ENCODE data around the gene NADSYN1. TPM values are rescaled to one million over a fixed set of nuclear protein-coding genes. Genes with fewer than 3 reads are reported as not detected.
"Not testable (repeated sequence)": the region's sequence is repeated elsewhere in the genome, so short reads cannot be mapped to it uniquely, and the experiment has no call there.

The NADSYN1 gene
- total RNA-seq, 1 experiment from 2014 or later: 58.2 TPM

DNA sequence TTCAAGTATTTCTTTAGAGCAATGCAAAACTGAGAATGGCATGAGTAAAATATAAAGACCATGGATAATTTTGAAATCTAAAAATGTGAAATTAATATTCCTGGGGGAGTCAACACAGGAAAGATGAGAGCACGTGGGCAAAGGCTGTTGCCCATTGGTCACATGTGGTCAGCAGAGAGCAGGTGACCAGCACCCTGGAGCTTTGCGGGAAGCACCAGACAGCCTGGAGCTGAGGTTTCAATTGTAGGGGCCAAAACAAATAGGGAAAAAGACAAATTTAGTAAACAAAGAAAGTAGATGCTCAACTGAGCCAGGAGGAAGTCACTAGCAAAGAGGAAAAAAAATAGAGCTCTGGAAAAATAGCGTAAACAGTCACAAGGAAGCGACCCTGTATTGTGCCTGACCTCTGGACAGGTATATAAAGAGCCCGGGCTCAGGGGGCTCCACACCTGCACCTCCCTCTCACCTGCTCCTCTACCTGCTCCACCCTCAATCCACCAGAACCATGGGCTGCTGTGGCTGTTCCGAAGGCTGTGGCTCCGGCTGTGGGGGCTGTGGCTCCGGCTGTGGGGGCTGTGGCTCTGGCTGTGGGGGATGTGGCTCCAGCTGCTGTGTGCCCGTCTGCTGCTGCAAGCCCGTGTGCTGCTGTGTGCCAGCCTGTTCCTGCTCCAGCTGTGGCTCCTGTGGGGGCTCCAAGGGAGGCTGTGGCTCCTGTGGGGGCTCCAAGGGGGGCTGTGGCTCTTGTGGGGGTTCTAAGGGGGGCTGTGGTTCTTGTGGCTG is 74.0 kb downstream of the NADSYN1 start, which contains the start of gene KRTAP5-7:
Gene KRTAP5-7 (plus strand): TSS at position 472 of the 780 bp plus-strand sequence. CDS start 34 bp downstream, at position 506.
- H4K20me1 ChIP-seq (ENCODE audit: insufficient read depth); H3K4me2 ChIP-seq (ENCODE audit: low read length); H3K27me3 ChIP-seq (ENCODE audit: insufficient read depth, low read length); H2AFZ ChIP-seq (ENCODE audit: low read depth, low read length, poor library complexity, severe bottlenecking); H3K36me3 ChIP-seq (ENCODE audit: control insufficient read depth in 1 of 2, insufficient read depth in 2 of 2, low read length in 2 of 2); ATAC-seq; DNase-seq (ENCODE audit: low read depth, low spot score); CTCF ChIA-PET; H3K4me3 ChIP-seq (replicated peaks in 1 of 2; ENCODE audit: low read depth in 1 of 2, low read length in 2 of 2); POLR2A ChIA-PET; H3K79me2 ChIP-seq (ENCODE audit: insufficient read depth, low read length); H3K9me3 ChIP-seq (ENCODE audit: control insufficient read depth in 1 of 2, insufficient read depth in 1 of 2, low read depth in 1 of 2, low read length in 2 of 2); H3K27ac ChIP-seq (ENCODE audit: low read depth, low read length); BruUV-seq (replicated peaks); H3K9ac ChIP-seq (ENCODE audit: low read length); H3K4me1 ChIP-seq (ENCODE audit: control insufficient read depth in 1 of 2, insufficient read depth in 2 of 2, low read length in 2 of 2); H3K9me2 ChIP-seq (ENCODE audit: insufficient read depth); RAD21 ChIA-PET (ENCODE audit: low non-redundant PET in 1 of 2, low total read pairs in 2 of 2, uncharacterized antibody in 2 of 2, unreplicated experiment in 2 of 2); intact Hi-C loops (cut with micrococcal nuclease): not testable (repeated sequence)

DNA sequence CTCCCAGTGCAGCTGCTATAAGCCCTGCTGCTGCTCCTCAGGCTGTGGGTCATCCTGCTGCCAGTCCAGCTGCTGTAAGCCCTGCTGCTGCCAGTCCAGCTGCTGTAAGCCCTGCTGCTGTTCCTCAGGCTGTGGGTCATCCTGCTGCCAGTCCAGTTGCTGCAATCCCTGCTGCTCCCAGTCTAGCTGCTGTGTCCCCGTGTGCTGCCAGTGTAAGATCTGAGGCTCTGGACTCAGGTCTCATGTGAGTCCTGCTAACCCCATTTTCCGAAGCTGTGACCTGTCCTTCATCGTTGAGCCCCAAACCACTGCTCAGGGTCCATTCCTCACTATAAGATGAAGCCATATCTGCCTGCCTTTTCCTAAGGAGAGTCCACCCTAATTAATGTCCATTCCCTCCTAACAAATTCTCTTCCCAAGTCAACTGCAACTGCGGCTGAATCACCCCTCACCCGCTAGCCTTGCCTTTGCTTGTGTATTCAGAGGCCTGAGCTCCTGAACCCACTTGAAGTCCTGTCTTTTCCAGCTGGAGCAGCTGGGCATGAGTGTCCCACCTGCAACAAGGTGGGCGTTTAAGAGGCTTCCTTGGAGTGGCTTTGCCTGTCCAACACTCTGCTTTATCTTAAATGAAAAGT is 74.7 kb downstream of the NADSYN1 start:
- ChIA-PET RAD21 (ENCODE audit: low non-redundant PET in 1 of 2, low total read pairs in 2 of 2, uncharacterized antibody in 2 of 2, unreplicated experiment in 2 of 2) (no interaction called here), POLR2A (no interaction called here), CTCF (no interaction called here)
- no peaks in the 10 kb centered on the region for H3K36me3 ChIP-seq (ENCODE audit: control insufficient read depth in 1 of 2, insufficient read depth in 2 of 2, low read length in 2 of 2)
- no peak overlapping the region for H2AFZ ChIP-seq (ENCODE audit: low read depth, low read length, poor library complexity, severe bottlenecking)
- H3K79me2 ChIP-seq (ENCODE audit: insufficient read depth, low read length): no peaks in the 10 kb centered on the region
- DNase-seq (ENCODE audit: low read depth, low spot score): no peak
- no peaks in the 10 kb centered on the region for H3K9me3 ChIP-seq (ENCODE audit: control insufficient read depth in 1 of 2, insufficient read depth in 1 of 2, low read depth in 1 of 2, low read length in 2 of 2)
- H4K20me1 ChIP-seq (ENCODE audit: insufficient read depth): no peaks in the 10 kb centered on the region
- no peak for ATAC-seq
- H3K27ac ChIP-seq (ENCODE audit: low read depth, low read length): no peak overlapping the region
- no peaks in the 10 kb centered on the region for H3K9me2 ChIP-seq (ENCODE audit: insufficient read depth)
- H3K4me3 ChIP-seq (replicated peaks in 1 of 2; ENCODE audit: low read depth in 1 of 2, low read length in 2 of 2): no peak overlapping the region
- no peaks in the 10 kb centered on the region for H3K4me1 ChIP-seq (ENCODE audit: control insufficient read depth in 1 of 2, insufficient read depth in 2 of 2, low read length in 2 of 2)
- H3K4me2 ChIP-seq (ENCODE audit: low read length): no peak overlapping the region
- intact Hi-C loops (cut with micrococcal nuclease): no loop called here
- no peak for TF ChIP-seq EGR1 (IDR thresholded peaks at IDR 0.05; ENCODE audit: low read depth)
- TF ChIP-seq EZH2phosphoT487 (IDR thresholded peaks at IDR 0.05; ENCODE audit: borderline replicate concordance): no peak
- TF ChIP-seq EZH2 (IDR thresholded peaks at IDR 0.05): no peak
- TF ChIP-seq, protein P1, sequence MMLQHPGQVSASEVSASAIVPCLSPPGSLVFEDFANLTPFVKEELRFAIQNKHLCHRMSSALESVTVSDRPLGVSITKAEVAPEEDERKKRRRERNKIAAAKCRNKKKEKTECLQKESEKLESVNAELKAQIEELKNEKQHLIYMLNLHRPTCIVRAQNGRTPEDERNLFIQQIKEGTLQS (IDR thresholded peaks at IDR 0.05): no peak
- TF ChIP-seq, protein P2, sequence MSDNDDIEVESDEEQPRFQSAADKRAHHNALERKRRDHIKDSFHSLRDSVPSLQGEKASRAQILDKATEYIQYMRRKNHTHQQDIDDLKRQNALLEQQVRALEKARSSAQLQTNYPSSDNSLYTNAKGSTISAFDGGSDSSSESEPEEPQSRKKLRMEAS (IDR thresholded peaks at IDR 0.05): no peak
- no peak for TF ChIP-seq POLR2AphosphoS5 (IDR thresholded peaks at IDR 0.05; ENCODE audit: low read depth, low read length)
- TF ChIP-seq SRF (IDR thresholded peaks at IDR 0.05; ENCODE audit: low read depth): no peak
- no peak for TF ChIP-seq POLR2A (IDR thresholded peaks at IDR 0.05; ENCODE audit: borderline replicate concordance, extremely low read depth, insufficient read depth, insufficient read length)
- no peak for TF ChIP-seq JUND (IDR thresholded peaks at IDR 0.05)
- no peak for TF ChIP-seq ZFX (IDR thresholded peaks at IDR 0.05)
- TF ChIP-seq, protein P3, sequence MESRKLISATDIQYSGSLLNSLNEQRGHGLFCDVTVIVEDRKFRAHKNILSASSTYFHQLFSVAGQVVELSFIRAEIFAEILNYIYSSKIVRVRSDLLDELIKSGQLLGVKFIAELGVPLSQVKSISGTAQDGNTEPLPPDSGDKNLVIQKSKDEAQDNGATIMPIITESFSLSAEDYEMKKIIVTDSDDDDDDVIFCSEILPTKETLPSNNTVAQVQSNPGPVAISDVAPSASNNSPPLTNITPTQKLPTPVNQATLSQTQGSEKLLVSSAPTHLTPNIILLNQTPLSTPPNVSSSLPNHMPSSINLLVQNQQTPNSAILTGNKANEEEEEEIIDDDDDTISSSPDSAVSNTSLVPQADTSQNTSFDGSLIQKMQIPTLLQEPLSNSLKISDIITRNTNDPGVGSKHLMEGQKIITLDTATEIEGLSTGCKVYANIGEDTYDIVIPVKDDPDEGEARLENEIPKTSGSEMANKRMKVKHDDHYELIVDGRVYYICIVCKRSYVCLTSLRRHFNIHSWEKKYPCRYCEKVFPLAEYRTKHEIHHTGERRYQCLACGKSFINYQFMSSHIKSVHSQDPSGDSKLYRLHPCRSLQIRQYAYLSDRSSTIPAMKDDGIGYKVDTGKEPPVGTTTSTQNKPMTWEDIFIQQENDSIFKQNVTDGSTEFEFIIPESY (IDR thresholded peaks at IDR 0.05; ENCODE audit: extremely low read depth, insufficient replicate concordance, low read length): no peak
- no peak overlapping the region for H3K9ac ChIP-seq (ENCODE audit: low read length)
- BruUV-seq (replicated peaks): no TSS peak
- no peaks in the 10 kb centered on the region for H3K27me3 ChIP-seq (ENCODE audit: insufficient read depth, low read length)

All from HCT116 (cell line).